Bone marrow (tissue), 2 donors: Measurements from ENCODE around the gene RAB40C.

Experiments
- DNase-seq, 2 donors: peaks; one replicate each; lab custom pipeline; 2025; lab: John Stamatoyannopoulos, UW

The RAB40C gene

GRCh38 chr16:559411-560203 is 30.3 kb upstream of the RAB40C start:
- no peak for DNase-seq

- DNase-seq, result no peak
Measured at GRCh38 chr16:560204-560700, 29.6 kb upstream of the RAB40C start, which contains the start of gene PRR35. Gene PRR35, plus strand, starts transcription at chr16:560394. Its CDS starts 2,901 bp downstream, at chr16:563295.

DNA sequence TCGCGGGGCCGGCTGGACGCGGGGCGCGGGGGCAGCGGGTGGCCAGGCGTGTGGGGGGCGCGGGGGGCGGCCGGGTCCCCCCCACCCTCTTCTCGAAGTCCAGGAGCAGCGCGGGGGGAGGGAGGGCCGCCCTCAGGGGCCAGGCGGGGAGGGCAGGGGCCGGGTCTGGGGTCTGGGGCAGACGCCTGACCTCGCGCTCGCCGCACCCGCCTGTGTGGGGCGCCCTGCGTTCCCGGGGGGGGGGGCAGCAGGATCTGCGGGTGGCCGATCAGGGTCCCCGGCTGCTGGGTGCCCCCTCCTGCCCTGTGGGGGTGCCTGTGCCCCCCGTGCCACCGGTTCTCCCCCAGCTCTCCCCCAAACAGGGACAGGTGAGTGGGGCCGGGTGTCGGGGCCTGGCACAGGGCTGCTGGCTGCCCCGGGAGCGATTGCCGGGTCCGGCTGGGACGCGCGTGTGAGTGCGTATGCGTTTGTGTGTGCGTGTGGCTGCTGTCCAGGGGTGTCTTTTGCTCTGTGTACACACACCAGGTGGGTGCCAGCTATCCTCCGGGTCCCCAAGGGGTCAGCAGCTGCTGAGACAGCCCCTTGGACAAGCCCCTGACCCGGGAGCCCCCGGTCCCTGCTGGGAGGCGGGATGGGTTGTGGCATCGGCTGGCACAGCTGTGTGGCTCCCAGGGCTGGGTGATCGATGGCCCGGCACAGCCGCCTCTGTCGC is 29.0 kb upstream of the RAB40C start:
- DNase-seq, result no peak

DNA sequence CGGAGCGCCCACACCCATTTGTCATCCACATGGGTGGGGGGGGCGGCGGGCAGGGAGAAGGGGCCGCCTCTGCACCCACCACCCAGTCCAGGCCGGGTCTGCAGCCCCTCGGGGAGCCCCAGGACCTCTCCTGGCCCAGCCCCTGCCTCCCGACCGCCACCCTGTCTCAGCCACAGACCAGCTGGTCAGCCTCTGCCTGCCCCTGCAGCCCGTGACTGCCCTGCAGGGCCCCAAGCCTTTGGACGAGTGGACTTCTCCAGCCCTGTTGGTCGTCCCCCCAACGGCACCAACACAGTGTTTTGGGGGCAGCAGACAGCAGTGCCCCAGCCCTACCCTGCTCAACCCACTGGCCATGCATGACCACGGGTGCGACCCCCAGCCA is 28.5 kb upstream of the RAB40C start:
- no peak for DNase-seq

GRCh38 chr16:561957-562938 is 27.6 kb upstream of the RAB40C start:
- DNase-seq, result no peak

DNA sequence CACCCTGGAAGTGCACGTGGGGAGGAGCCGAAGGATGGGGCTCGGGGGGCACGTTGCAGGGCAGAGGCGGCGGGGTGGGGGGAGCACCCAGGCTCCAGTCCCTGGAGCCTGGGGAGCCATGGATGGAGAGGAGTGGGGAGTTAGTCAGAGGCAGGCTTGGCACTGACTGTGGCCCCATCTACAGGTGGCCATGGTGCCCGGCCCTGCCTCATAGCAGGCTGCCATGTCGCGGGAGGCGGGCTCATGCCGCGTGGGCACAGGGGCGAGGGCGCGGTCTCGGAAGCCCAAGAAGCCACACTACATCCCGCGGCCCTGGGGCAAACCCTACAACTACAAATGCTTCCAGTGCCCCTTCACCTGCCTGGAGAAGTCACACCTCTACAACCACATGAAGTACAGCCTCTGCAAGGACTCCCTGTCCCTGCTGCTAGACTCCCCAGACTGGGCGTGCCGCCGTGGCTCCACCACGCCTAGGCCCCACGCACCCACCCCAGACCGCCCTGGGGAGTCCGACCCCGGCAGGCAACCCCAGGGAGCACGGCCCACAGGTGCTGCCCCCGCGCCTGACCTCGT is 26.7 kb upstream of the RAB40C start:
- DNase-seq, result no peak

- no peak for DNase-seq
Measured at GRCh38 chr16:564690-565418, 25.0 kb upstream of the RAB40C start.

DNA sequence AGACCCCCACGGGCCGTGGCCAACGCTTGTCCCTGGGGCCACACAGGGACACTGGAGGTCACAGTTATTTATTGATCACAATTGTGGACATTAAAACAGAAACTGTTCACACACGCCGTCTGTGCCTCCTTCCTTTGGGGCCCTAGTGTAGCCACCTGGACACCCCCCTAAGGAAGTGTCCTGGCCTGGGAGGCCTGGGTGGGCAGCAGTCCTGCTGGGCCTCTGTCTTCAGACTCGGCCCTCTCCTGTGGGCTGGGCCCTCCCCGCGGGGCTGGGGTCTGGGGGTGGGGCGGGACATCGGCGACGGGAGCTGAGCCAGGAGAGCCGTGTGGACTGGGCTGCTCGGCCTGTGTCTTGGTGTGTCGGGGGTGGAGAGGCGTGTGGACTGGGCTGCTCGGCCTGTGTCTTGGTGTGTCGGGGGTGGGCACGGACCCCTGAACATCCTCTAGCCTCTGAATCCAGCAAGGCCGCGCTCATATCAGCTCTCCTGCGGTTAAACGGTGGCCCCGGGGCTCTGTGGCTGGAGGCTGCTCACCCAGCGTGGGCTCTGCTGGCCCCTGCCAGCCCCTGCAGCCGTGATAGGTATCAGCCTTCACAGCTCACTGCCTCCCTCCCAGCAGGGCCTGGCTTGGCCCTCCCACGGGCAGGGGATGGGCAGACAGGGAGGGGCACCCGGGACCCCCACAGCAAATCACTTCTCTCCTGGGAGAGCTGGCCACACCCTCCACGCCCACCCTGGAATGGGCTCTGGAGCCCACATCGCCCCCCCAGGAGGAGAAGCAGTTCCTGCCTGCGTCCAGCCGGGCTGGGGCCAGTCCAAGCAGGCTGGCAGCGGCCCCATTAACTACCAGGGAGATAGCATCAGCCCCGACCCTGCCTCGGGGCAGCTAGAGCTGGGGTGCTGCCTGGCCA is 24.2 kb upstream of the RAB40C start:
- no peak for DNase-seq

DNA sequence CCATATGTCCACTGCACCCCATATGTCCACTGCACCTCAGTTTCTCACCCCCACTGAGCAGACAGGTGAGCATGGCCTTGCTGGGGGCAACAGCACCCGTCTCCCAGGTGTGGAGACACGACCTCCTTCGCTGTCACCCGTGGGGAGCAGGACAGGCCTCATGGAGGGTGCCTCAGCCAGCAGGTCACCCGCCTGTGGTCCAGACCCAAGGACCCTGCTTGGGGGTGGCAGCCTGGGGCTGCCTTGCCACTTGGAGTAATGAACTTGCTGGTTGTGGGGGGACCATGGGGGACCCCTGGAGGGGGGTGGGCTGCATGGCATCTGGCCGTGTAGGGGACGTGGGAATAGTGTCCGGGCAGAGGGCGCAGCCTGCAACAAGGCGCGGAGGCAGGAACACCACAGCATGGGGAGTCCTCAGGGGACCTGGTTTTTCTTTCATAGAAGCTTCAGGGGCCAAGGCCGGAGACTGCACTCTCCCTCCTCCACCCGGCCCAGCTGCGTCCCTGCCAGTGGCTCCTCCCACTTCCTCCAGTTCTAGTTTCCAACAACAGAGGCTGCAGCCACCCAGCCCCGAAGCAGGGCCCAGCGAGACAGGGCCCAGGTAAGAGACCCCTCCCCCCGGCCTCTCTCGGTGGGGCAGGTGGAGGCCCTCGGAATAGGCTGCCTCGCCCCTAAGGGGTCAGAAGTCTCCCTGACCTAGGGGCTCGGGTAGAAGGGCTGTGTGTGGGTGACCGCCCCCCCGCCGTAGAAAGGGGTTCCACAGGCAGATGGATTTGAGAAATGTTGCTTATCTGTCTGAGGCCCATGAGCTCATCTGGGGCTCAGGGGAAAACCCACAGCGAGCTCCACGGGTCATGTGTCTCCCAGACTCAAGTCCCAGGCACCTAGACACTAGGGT is 23.1 kb upstream of the RAB40C start, which contains the start of gene NHLRC4:
Gene NHLRC4 (plus strand): TSS at position 531 of the 898 bp plus-strand sequence. CDS start 1,043 bp downstream, outside the sequence.
- peak in 1 of 2 donors; percentile 71 for DNase-seq

GRCh38 chr16:567373-568256 is 22.3 kb upstream of the RAB40C start:
- DNase-seq, result no peak

DNA sequence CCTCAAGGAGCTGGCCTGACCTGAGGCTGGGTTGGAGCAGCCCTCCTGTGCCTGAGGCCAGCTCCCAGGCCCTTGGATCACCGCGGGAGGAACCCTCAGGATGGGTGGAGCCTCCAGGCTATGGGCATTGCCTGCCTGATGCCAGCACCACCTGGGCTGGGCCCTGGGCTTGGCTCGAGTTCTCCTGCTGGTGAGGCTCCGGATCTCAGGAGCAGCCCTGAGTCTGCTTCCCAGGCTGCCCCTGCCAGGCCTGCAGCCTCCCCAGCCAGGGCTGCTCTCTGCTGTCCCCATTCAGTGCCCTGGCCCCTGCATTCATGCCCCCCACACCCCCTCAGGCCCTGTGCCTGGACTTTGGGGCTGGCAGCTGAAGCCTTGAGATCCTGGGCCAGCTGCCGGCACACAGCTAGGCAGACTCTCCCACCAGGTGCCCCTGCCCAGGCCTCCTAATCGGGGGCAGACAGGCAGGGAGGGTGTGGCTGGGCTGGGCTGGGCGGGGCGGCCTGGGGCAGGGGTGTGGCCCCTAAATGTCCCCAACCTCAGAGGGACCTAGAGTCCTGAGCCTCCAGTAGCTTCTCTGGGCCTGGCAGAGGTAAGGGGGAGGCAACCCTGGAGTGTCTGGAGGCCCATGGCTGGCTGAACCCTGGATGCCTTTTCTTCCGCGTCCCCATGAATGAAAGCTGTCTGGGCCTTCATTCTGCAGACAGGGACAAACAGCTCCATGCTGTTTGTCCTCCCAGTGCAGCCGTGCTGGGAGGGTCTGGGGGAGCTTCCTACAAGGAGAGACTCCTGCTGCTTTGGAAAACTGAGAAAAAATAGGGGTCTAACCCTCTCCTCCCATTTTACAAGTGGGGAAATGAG is 21.2 kb upstream of the RAB40C start:
- DNase-seq, result no peak

DNA sequence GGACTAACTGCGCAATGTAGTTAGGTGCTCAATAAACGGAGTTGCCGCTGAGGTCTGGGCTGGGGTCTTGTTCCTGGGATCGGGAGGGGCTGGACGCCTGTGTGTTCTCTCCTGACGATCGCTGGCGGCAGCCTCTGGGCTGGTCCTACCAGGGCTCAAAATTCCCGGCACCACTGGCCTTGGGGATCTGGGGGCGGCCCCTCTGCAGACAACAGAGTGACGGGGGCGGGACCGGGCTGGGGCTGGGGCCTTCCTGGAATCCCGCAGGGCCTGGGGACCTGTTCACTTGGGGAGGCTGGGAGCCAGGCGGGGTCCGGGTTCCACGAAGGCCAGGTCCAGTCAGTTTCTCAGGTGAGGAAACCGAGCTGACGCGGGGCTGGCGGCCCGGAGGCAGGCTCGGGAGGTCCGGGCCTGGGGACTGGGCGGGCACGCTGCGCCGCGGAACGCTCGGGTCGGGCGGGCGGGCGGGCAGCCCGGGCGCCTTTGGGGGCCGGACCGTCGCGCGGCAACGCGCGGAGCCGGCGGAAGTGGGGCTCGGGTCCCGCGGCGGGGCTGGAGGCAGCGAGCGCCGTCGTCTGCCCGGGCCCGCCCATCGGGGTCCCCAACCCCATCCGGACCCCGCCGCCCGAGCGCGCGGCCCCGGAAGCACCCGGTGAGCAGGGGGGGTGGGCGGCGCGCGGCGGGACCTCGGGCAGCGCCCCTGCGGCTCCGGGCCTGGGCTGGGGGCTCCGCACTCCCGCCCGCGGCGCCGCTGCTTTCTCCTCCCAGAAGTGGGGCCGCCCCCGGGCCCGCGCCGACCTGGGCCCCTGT is 20.2 kb upstream of the RAB40C start, which contains the start of gene PIGQ:
Gene PIGQ (plus strand): TSS at position 524 of the 810 bp plus-strand sequence. CDS start 4,107 bp downstream, outside the sequence.
- peak in 1 of 2 donors; percentile 49 for DNase-seq

DNA sequence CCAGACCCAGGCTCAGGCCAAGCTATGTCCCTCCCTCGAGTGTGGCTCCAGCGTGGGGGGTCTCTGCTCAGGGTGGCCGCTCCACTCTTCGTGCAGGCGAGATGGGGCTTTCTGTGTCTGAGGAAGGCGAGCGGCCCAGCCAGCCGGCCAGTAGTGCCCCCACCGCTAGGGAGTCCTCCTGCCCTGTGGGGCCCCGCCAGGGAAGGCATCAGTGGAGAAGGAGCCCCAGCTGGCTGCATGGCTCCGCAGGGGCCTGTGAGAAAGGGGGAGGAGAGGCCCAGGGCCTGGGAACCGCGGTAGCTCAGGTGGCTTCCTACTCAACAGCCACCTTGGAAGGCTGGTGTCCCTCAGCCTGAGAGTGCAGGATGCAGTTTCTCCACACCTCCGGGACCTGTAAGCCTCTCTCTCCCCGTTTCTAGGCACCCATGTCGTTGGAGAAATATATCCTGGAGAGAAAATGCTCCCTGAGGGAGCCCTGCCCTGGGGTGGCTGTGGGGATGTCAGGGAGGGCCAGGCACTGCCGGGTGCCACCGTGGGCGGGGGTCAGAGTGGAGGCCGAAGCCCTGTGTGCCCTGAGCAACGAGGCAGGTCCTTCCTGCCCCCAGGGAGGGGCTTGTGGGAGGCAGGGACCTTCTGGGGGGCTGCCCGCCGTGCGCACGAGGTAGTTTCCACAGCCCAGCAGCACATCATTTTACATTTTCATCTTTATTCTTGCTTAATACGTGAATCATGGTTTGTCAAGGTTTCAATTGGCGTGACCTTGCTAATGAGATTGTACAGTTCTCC is 16.8 kb upstream of the RAB40C start:
- DNase-seq, result no peak

GRCh38 chr16:574021-574760 is 15.7 kb upstream of the RAB40C start:
- DNase-seq, result no peak
